Kidney (tissue), 14 donors: Measurements from ENCODE around the gene MEF2C. TPM values are rescaled to one million over a fixed set of nuclear protein-coding genes. Genes with fewer than 3 reads are reported as not detected.

Experiments used
- DNase-seq, 5 donors: peaks; one replicate each; pipeline ENCODE4 v3.0.0-alpha.2; 2013 to 2020
- FAIRE-seq: peaks from 2 replicates; lab custom pipeline; 2012; peaks lifted over from hg19 to GRCh38; lab: Jason Lieb, UNC
- H3K27ac ChIP-seq, 2 donors: one replicate each; pipeline ENCODE4 v1.7.0; 2013; ENCODE audit warnings: low read depth in 2 of 2, low read length in 2 of 2, inconsistent platforms in 1 of 2
- H3K27me3 ChIP-seq: one replicate; pipeline ENCODE4 v1.7.1; 2013; ENCODE audit warnings: low read length, inconsistent platforms; ENCODE audit not compliant: control insufficient read depth, insufficient read depth
- H3K36me3 ChIP-seq, 3 donors: one replicate each; pipeline versions ENCODE4 v1.7.0 to v1.7.1; 2013; ENCODE audit warnings: low read length in 3 of 3, control low read depth in 1 of 3, inconsistent platforms in 1 of 3; ENCODE audit not compliant: insufficient read depth in 3 of 3, control insufficient read depth in 2 of 3
- H3K4me1 ChIP-seq, 3 donors: one replicate each; pipeline versions ENCODE4 v1.7.0 to v1.7.1; 2013; ENCODE audit warnings: low read length in 3 of 3, inconsistent platforms in 1 of 3, low read depth in 1 of 3; ENCODE audit not compliant: control insufficient read depth in 2 of 3, insufficient read depth in 2 of 3
- H3K4me3 ChIP-seq, 3 donors: one replicate each; pipeline versions ENCODE4 v1.7.0 to v1.8.1; 2013; ENCODE audit warnings: low read length in 3 of 3, control low read depth in 1 of 3, inconsistent platforms in 1 of 3
- H3K9ac ChIP-seq, 3 donors: one replicate each; pipeline versions ENCODE4 v1.7.0 to v1.7.1; 2013; ENCODE audit warnings: low read length in 3 of 3, control low read depth in 1 of 3, inconsistent platforms in 1 of 3
- H3K9me3 ChIP-seq, 3 donors: one replicate each; pipeline versions ENCODE4 v1.7.0 to v1.7.1; 2013; ENCODE audit warnings: low read length in 3 of 3, control low read depth in 1 of 3, inconsistent platforms in 1 of 3; ENCODE audit not compliant: control insufficient read depth in 2 of 3, insufficient read depth in 1 of 3
- CTCF ChIP-seq: IDR thresholded peaks from 3 replicates; pipeline ENCODE4 v1.5.1; 2012; ENCODE audit warnings: mild to moderate bottlenecking, moderate library complexity, borderline replicate concordance; ENCODE audit not compliant: insufficient read depth; ENCODE audit errors: extremely low read depth
- intact Hi-C: fragments of 100-400 bp; cut with DNase I; formaldehyde crosslinking; loops from one replicate; pipeline ENCODE4 v1.11.1; 2022
- polyA plus RNA-seq: library from polyadenylated mRNA; stranded (reverse); fragments of 350-450 nt; fragmentation: Illumina TruSeq; extraction: RNeasy Lipid Tissue Mini Kit (QIAGEN cat#74804); gene quantifications from one replicate; pipeline ENCODE4 v1.2.3, GENCODE V29; 2014; ENCODE audit warnings: low read depth, low replicate concordance; ENCODE audit not compliant: insufficient read depth
- total RNA-seq: library from RNA; stranded (reverse); fragmentation: NEBNext Ultra II Directional; extraction: Animal tissue kit (Norgen Biotek cat#: 25700); gene quantifications from one replicate; pipeline ENCODE4 v1.2.1, GENCODE V29; 2021
- donor health status: control.
- donor health status: control.
- donor health status: control.
- donor health status: control.
- donor health status: control.
- donor health status: DM: yes; HTN: yes; CAD: no.
- donor health status: Normal renal cell carcinoma (clear cell type).

The MEF2C gene
- total and polyA plus RNA-seq, 2 donors from 2014 or later, result 5.3 to 75.4 TPM

GRCh38 chr5:88815050-88815789 is 67.8 kb downstream of the MEF2C start:
- Histone ChIP-seq H3K9me3 (no peaks in the 10 kb centered on the region), H3K27me3 (no peaks in the 10 kb centered on the region), H3K36me3 (no peaks in the 10 kb centered on the region), H3K4me3 (no peak overlapping the region), H3K9ac (no peak overlapping the region), H3K27ac (peak overlapping the region in 1 of 2 donors; percentile 21), H3K4me1 (no peaks in the 10 kb centered on the region)
- intact Hi-C loops, result no loop called here
- TF ChIP-seq CTCF, result no peak
- DNase-seq (peak in 1 of 5 donors; percentile 29), FAIRE-seq (peak; percentile 86)

- H3K4me3 ChIP-seq, result no peak overlapping the region
- H3K27me3 ChIP-seq, result no peaks in the 10 kb centered on the region
- DNase-seq, result no peak
- no peaks in the 10 kb centered on the region for H3K36me3 ChIP-seq
- no peak overlapping the region for H3K9ac ChIP-seq
- intact Hi-C loops, result no loop called here
- no peaks in the 10 kb centered on the region for H3K9me3 ChIP-seq
- no peak for FAIRE-seq
- TF ChIP-seq CTCF, result no peak
- H3K27ac ChIP-seq, result no peak overlapping the region
- H3K4me1 ChIP-seq, result no peaks in the 10 kb centered on the region
These were observed 69.0 kb downstream of the MEF2C start for GRCh38 chr5:88813805-88814575.

GRCh38 chr5:88813244-88813643 is 69.7 kb downstream of the MEF2C start:
- no peak overlapping the region for H3K27ac ChIP-seq
- no peaks in the 10 kb centered on the region for H3K4me1 ChIP-seq
- DNase-seq, result no peak
- FAIRE-seq, result no peak
- no peaks in the 10 kb centered on the region for H3K27me3 ChIP-seq
- intact Hi-C loops, result no loop called here
- no peaks in the 10 kb centered on the region for H3K9me3 ChIP-seq
- no peak overlapping the region for H3K4me3 ChIP-seq
- H3K9ac ChIP-seq, result no peak overlapping the region
- no peaks in the 10 kb centered on the region for H3K36me3 ChIP-seq
- TF ChIP-seq CTCF, result no peak
